COLO668 (cell line): ENCODE measurements around the gene PRMT2.

Experiments
- DNase-seq: peaks from one replicate; lab custom pipeline; 2025; ENCODE audit not compliant: unreplicated experiment; lab: John Stamatoyannopoulos, UW

PRMT2 gene

DNA sequence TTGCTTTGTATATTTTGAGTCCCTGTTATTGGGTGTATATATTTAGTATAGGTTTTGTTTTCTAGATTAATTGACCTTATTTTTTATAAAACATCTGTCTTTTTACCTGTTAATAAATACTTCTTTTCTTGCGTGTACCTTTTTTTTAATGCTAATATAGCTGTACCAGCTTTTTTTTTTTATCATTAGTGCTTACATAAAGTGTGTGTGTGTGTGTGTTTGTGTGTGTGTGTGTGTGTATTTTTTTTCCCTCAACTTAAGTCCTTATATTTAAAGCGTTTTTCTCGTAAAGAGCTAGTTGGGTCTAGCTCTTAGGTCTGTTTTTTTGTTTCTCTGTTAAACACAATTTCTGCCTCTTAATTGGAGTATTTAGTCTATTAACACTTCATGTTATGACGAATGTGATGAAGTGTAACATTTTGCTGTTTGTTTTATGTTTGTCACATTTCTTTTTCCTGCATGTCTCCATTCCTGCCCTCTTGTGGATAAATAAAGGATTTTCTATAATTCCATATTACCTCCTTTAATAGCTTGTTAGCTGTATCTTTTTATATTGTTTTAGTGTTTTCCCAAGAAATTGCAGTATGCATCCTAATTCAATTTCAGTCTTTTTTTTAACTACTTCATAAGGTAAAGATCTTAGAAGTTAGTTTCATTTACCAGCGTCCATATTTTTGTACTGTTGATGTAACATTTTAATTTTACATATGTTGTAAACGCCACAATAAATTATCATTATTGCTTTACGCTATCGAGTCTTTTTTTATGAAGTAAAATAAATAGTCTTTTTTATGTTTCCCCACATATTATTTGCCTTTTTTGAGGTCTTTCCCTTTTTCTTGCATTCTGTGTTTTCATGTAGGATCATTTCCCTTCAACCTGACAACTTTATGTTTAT lies 4.3 kb downstream of the PRMT2 start:
- no peak for DNase-seq

DNA sequence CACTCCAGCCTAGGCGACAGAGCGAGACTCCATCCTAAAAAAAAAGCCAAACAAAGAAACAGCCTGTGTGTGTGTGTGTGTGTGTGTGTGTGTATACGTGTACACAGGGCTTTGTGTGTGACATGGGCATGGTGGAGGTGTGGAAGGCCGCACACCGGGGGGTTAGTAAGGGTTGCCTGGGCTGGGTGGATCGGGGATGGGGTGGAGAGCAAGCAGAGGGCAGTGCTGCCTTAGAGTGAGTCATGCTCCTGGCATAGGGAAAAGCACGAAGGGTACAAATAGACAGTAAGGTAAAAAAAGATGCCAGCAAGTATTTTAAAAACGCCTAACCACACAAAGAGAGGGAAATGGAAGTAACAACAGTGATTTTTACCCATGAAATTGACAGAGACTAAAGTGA lies 6.2 kb downstream of the PRMT2 start:
- no peak for DNase-seq

DNA sequence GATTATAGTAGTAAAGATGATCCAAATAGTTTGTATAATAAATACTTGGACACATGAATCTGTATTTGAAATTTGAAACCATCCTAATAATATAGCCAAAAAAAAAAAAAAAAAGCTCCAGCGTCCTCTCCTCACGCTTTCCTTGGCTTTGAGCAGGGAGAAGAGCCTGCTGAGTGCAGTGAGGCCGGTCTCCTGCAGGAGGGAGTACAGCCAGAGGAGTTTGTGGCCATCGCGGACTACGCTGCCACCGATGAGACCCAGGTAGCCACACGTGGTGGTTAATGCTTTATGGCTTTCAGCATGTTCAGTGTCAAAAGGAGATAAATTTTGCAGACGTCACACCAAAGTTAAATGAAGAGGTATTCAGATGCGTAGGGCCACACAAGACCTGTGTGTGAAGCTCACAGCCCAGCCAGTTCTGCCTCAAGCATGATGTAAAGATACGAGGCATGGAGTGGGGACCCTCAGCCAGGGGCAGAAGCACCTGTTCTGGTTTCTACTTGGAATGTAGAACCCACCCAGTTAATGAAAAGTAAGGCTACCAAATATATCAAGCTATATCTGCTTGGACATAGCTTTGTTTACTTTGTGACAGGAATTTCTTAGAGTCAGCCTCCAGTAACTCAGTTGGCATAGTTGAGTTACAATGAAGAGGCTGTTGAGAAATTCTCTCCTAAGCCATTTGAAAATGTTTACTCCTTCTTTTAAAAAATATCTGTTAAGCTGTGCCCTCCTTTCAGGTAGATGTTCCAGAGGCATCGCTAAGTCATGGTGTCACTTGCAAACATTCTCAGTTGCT lies 8.1 kb downstream of the PRMT2 start:
- no peak for DNase-seq

DNA sequence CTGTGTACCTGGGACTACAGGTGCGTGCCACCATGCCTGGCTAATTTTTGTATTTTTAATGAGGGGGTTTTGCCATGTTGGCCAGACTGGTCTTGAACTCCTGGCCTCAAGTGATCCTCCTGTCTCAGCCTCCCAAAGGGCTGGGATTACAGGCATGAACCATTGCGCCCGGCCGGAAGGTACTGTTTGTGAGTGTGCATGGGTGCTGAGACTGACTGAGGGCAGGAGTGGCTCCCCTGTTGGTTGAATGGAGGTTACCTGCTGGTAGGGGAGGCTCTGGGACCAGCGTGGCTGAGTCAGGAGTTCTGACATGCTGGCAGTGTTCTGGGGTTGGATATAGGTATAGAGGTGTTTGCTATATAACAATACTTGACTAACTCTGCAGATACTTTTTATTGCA lies 10.4 kb downstream of the PRMT2 start:
- DNase-seq = no peak

DNA sequence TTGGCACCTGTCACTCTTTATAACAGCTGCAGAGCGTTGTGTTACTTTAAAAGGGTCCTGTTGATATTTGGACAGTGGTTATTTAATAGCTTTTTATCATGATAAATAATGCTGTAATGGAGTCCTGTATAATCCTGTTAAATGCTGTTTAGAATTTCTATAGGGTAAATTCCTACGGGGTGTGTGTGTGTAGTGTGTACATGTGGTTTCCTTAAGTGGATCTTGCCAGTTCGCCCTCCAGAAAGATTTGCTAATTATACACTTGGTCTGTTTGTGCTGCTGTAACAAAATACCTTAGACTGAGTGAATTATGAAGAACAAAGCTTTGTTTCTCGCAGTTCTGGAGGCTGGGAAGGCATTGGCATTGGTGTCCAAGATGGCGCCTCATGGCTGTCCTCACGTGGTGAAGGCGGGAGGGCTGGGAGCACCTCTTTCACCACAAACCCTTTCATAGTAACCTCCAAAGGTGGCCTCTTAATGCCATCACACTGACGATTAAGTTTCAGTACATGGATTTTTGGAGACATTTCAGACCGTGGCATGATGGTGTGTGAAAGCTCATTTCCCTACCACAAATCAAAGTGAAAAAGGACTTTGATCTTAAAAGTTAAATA lies 11.2 kb downstream of the PRMT2 start:
- no peak for DNase-seq

DNA sequence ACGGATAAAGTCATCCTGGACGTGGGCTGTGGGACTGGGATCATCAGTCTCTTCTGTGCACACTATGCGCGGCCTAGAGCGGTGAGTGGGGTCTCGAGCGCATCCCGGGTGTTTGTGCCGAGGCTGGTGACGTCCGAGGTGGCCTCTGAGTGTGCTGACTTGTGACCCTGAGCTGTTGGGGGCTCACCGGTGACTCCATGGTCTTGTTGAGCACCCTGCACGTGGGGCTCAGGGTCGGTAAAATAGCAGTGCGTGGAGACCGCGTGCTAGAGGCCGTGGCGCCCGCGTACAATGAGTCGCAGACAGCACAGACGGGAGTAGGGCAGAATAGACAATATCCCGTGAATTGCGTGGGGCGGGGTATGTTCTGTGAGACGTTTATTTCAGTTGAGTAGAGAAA lies 13.1 kb downstream of the PRMT2 start:
- no peak for DNase-seq

DNA sequence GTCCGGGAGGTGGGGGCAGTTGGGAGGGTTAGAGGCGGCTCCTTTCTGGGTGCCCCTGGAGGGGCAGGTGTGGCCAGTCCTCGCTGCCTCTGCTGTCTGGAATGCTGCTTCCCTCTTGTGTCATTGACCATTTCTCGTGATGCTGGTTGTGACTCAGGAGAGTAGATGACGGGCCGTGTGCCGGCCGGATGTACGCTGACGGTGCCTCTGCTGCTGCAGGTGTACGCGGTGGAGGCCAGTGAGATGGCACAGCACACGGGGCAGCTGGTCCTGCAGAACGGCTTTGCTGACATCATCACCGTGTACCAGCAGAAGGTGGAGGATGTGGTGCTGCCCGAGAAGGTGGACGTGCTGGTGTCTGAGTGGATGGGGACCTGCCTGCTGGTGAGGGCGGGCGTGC lies 13.9 kb downstream of the PRMT2 start:
- DNase-seq = no peak

DNA sequence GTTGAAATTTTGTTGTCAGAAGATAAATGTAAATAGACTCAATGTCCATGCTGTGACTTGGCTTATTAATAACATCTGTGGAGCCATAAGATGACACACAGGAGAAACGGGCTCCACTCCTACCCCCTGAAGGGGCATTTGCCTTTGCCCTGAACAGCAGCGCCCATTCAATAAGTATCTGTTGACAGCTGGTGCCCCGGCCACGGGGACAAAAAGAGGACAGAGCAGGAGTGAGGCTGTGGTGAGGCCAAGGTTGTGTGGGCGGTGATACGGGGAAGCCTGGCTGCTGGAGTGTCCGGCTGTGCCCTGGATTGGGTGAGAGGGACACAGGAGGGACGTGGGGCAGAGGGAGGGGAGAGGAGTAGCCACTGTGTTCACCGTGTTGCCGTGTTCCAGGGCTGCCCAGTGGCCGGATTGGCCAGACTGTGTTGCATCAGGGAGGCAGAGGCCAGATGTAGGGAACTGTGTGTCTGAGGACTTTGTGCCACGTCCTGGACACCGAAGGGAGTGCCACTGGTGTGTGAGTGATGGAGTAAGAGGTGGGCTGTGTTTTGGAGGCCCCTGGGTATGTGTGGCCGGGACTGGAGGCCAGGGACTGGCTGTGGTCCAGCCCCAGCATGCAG lies 15.1 kb downstream of the PRMT2 start:
- no peak for DNase-seq

DNA sequence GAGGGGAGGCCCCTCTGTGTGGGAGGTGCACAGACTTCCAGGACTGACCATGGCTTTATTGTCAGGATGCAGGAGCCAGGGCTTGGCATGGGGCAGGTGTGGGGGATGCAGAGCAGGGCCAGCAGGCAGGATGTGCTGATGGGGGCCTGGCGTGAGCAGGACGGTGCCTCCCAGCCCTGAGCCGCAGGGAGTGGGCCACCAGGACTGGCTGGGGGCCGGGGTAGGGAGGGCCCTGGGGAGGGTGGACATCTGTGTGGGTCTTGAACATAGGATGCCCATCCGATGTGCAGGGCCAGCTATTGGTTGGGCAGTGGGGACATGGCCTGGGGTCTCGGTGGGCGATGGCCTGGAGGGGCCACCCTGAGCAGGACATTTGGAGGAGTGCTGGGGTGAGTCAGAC lies 15.6 kb downstream of the PRMT2 start:
- DNase-seq = no peak

DNA sequence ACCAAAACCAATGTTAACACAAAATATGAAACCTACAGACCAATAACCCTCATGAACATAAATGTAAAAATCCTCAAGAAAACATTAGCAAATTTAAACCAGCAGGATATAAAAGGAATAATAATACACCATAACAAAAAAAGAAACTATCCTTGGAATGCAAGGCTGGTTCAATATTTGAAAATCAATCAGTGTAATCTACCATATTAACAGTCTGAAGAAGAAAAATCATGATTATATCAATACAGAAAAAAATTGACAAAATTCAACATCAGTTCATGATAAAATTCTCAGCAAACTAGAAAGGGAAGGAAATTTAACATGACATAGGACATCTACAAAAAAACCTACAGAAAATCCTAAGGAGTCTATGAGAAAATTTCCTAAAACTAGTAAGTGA lies 19.8 kb downstream of the PRMT2 start:
- no peak for DNase-seq

DNA sequence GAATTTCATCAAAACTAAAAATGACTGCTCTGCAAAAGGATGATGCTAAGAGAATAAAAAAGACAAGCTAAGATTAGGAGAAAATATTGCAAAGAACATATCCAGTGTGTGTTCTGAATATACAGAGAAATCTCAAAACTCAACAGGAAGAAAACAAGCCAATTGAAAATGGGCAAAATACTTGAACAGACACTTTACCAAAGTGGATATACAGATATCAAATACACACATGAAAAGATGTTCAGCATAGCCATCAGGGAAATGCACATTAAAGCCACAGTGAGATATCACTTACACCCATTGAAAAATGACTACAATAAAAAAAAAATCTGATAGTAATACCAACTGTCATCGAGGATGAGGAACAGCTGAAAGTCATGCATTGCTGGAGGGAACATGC lies 21.3 kb downstream of the PRMT2 start:
- DNase-seq = no peak

DNA sequence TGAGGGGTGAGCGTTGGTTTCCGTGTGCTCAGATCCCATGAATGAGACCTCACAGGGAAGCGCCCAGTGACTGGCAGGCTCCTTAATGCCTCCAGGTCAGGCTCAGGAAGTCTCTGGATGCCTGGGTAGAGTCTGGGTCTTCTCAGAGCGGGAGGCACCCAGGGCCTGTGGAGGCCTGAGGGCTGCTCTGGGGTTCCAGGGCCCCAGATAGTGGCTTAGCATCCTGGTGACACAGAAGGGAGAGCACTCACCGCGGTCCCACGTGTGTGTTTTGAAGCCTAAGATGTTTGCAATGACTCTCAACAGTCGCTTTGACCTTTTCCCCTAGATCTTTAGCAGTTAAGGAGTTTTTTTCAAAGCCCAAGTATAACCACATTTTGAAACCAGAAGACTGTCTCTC lies 25.0 kb downstream of the PRMT2 start:
- no peak for DNase-seq

DNA sequence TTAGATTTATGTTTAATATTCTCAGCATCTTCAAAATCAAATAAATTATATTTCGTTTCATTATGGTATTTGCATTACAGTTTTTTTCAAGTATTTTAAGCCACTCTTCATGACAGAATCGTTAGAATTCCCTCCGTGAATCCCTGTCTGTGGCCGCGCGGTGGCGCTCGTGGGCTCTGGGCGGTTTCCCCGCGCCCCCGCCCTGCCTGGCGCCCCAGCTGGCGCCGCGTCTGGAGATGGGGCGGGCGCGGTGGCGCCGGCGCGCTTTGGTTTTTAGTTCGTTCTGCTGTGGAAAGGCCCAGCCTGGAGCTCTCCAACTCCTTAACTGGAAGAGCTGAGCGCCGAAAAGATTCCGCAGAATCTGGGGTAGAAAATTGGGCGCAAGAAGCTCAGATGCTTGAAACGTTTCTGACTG lies 25.7 kb downstream of the PRMT2 start:
- DNase-seq = peak; percentile 57

DNA sequence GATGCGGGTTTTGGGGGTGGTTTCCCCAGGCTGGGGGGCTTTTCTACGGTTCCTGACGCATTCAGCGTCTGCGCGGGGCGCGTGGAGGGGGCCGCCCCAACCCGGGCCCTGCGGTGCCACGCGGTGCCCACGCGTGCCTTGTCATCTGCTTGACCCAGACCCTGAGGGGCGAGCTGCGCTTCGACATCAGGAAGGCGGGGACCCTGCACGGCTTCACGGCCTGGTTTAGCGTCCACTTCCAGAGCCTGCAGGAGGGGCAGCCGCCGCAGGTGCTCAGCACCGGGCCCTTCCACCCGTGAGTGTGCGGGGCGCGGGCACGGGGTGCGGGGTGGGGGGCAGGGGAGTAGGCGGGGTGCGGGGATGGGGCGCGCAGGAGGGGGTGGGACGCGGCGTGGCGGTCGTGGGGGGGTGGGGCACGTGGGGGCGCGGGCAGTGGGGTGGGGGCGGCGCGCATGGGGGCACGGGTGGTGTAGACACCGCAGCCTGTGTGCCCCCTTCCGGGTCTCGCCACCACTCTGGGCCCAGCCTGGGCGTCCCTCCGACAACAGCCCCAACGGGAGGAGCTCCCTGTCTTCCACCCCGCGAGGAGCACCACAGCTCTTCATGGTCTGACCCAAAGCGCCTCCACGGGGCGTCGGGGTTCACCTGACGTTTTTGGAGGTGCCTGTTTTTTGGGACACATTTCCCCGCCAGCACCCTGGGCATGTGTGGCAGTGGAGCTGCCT lies 26.3 kb downstream of the PRMT2 start:
- no peak for DNase-seq

DNA sequence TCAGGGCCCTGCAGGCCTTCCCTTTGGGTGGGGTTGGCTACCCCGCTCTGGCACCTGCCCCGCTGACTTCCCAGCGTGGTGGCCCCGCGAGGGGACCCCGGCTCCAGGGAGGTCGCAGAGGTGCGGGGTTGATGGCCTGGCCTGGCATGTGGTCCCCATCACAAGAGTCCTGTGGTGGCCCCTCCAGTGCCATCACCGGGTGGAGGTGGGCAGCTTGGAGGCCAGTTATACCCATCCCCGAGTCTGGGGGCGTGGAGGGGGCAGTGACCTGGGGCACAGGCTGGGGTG lies 26.8 kb downstream of the PRMT2 start:
- DNase-seq = no peak

DNA sequence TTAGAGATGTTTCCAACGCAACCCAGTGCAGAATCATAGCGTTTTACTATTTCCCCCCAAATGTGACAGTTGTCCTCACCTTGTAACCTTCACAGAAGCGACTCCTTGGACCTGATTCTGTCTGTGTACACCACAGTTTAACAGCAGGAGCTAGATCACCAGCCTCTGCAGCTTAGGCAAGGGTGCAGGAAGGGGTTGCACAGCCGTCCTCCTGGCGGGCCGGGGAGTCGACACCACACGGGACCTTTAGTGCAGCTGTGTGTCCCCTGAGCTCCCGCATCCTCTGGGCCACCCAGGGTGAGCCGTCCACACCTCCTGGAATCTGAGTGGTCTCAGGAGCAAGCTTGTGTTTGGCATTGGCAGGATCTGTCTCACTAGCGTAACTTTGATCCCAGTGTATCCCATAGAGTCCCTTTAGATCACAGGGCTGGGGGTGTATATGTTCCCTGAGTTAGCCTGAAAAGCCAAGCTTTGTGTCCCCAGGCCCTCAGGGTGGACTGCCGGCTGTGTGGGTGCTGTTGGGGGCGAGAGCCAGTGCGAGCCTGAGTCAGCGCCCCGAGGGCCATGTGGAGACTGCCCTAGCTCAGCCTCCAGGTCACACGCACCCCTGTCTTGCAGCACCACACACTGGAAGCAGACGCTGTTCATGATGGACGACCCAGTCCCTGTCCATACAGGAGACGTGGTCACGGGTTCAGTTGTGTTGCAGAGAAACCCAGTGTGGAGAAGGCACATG lies 27.5 kb downstream of the PRMT2 start:
- no peak for DNase-seq

DNA sequence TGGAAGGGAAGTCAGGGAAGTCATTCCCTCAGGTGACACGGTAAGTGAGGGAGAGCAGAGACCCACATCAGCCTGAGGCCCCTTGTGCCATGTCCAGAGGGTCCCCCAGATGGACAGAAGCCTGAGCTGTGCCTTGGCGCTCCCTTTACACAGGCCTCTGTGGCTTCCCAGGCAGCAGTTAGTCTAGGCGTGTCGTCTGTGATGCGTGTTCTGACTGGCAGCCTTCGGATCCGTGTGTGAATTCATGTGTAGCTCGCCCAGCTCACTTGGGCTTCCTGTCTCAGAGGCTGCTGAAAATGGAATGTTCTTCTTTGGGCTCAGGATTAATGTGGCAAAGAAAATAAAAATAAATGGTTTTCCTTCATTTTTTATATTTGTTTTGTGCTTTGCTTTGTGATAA lies 28.3 kb downstream of the PRMT2 start:
- DNase-seq = no peak

DNA sequence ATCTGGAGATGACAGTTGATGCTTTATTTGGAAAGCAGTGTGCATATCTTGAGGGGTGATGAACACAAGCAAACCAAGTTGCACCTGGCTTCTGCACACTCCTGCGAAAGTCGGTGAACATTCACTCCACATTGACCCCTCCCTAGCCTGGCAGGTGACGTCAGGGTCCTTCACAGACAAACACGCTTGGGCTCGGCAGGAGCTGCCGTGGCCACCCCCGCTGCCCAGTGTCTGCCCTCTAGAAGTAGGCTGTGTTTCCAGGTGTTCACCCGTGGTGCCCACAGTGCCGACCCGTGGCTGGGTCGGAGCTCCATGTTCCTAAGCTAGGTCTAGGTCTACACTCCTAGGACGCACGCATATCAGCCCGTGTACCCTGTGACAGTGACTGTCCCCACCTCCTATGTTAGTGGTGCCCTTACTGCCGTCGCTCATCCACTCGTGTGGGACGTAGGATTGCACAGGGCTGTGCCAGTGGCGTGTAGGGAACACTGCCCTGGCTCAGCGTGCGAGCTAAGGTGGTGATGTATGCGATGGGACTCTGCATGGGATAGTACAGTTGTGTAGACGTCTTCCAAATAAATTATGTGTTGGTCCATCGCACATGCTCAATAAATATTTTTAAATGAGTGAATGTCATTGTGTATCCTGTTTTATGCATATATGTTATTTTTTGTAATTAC lies 29.0 kb downstream of the PRMT2 start:
- DNase-seq = no peak

DNA sequence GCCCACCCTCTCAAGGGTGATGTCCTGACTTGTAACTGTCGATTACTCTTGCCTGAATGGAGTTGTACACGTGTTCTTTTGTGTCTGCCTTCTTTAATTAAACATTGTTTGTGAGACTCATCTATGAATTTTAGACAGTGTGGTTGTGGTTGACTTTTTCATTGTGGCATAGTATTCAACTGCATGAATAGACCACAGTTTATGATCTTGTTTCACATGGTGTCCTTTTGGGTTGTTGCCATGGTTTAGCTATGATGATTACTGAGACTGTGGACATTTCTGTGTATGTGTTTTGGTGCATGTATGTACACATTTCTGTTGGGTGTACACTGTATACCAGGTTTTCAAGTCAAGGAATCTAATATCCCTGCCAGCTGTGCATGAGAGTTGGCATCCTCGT lies 30.1 kb downstream of the PRMT2 start:
- no peak for DNase-seq
